OCI-LY1 (cell line): ENCODE results near the gene RPL27A.

Experiments used
- CTCF ChIP-seq: fragments of 200-600 bp; sonication (generic), shearing (Covaris generic); IDR thresholded peaks from 2 replicates; pipeline ENCODE4 v1.5.1; 2017; ENCODE audit warnings: mild to moderate bottlenecking, antibody characterized with exemption, low read length, moderate library complexity, mixed read lengths
- EZH2 ChIP-seq: fragments of 200-600 bp; sonication (generic), shearing (Covaris generic); IDR thresholded peaks from 2 replicates; pipeline ENCODE4 v1.8.0; 2017; ENCODE audit warnings: borderline replicate concordance, mixed run types, mild to moderate bottlenecking, antibody characterized with exemption, low read length, moderate library complexity, mixed read lengths

- TF ChIP-seq CTCF (no peak), EZH2 (no peak)
Measured at GRCh38 chr11:8691601-8692000, 9.0 kb downstream of the RPL27A start.
